Bronchial epithelial cell (primary cell): ENCODE results near the gene EN2. TPM values are rescaled to one million over a fixed set of nuclear protein-coding genes. Genes with fewer than 3 reads are reported as not detected.

Experiments used
- DNase-seq: peaks from one replicate; pipeline ENCODE4 v3.0.0-alpha.2; 2010; ENCODE audit warnings: low read depth
- FAIRE-seq: peaks from 2 replicates; lab custom pipeline; 2011; peaks lifted over from hg19 to GRCh38; lab: Jason Lieb, UNC
- H3K27me3 ChIP-seq: 2 replicates; pipeline ENCODE4 v1.5.1; 2011; ENCODE audit warnings: low read length; ENCODE audit not compliant: control insufficient read depth, insufficient read depth
- H3K36me3 ChIP-seq: 2 replicates; pipeline ENCODE4 v1.5.1; 2011; ENCODE audit warnings: low read length; ENCODE audit not compliant: control insufficient read depth, insufficient read depth
- H3K4me3 ChIP-seq: 2 replicates; pipeline ENCODE4 v1.5.1; 2011; ENCODE audit warnings: mild to moderate bottlenecking, low read depth, low read length, control low read depth
- CTCF ChIP-seq: IDR thresholded peaks from 2 replicates; pipeline ENCODE4 v1.5.1; 2011; ENCODE audit warnings: mild to moderate bottlenecking, moderate library complexity, low read length, control low read depth, inconsistent platforms; ENCODE audit not compliant: insufficient read depth, severe bottlenecking
- total RNA-seq: library from RNA; depleted of rRNA; stranded (reverse); fragments of >200 nt; gene quantifications from 2 replicates; pipeline ENCODE4 v1.2.1, GENCODE V29; 2014

The EN2 gene
- total RNA-seq, 1 donor from 2014 or later = not detected

- Histone ChIP-seq H3K27me3 (peaks cover 73% of the 10 kb centered on the region), H3K36me3 (no peaks in the 10 kb centered on the region), H3K4me3 (no peak overlapping the region)
- DNase-seq = no peak
- no peak for TF ChIP-seq CTCF
- no peak for FAIRE-seq
Measured at GRCh38 chr7:155459700-155460461, 2.0 kb downstream of the EN2 start.

- FAIRE-seq (no peak), DNase-seq (no peak)
- TF ChIP-seq CTCF = no peak
- Histone ChIP-seq H3K4me3 (no peak overlapping the region), H3K36me3 (no peaks in the 10 kb centered on the region), H3K27me3 (peaks cover 74% of the 10 kb centered on the region)
Measured at GRCh38 chr7:155460926-155461613, 3.1 kb downstream of the EN2 start.

- Histone ChIP-seq H3K27me3 (peaks cover 73% of the 10 kb centered on the region), H3K4me3 (no peak overlapping the region), H3K36me3 (no peaks in the 10 kb centered on the region)
- FAIRE-seq (no peak), DNase-seq (no peak)
- TF ChIP-seq CTCF = no peak
Measured at GRCh38 chr7:155461631-155462030, 3.7 kb downstream of the EN2 start.

- TF ChIP-seq CTCF = no peak
- FAIRE-seq (no peak), DNase-seq (no peak)
- Histone ChIP-seq H3K4me3 (no peak overlapping the region), H3K36me3 (no peaks in the 10 kb centered on the region), H3K27me3 (peaks cover 74% of the 10 kb centered on the region)
Measured at GRCh38 chr7:155462163-155462735, 4.3 kb downstream of the EN2 start.

- FAIRE-seq = no peak
- no peak for TF ChIP-seq CTCF
- Histone ChIP-seq H3K27me3 (peaks cover 78% of the 10 kb centered on the region), H3K4me3 (no peak overlapping the region), H3K36me3 (no peaks in the 10 kb centered on the region)
- DNase-seq = no peak
Measured at GRCh38 chr7:155463114-155463811, 5.3 kb downstream of the EN2 start.
